K562 (cell line): ENCODE data around the gene CACNA1A. TPM values are rescaled to one million over a fixed set of nuclear protein-coding genes. Genes with fewer than 3 reads are reported as not detected.
A peak's percentile ranks its signal among the peaks of the same experiment; 100 is the strongest.

ENCODE experiments used
- ATAC-seq: fragments of 200-7000 bp; cut with Tn5 transposase; 3 replicates; pipeline ENCODE4 v1.9.1; 2020; ENCODE audit warnings: moderate library complexity
- BruUV-seq: library from RNA; stranded (reverse); fragments of 400-500 nt; replicated peaks from 2 replicates; lab custom pipeline; 2021; lab: Mats Ljungman, UMichigan
- CTCF ChIA-PET: fragments of 300-600 bp; formaldehyde crosslinking; extraction: SDS; loops from one replicate; lab custom pipeline; 2021; ENCODE audit warnings: low intra/inter-chr PET ratio; lab: Yijun Ruan, JAX
- POLR2A ChIA-PET: fragments of 300-600, 350-650 bp; sonication (Branson Sonifier 250); formaldehyde crosslinking; extraction: SDS; loops from one replicate; lab custom pipeline; 2021; ENCODE audit warnings: antibody characterized with exemption, inconsistent platforms; lab: Yijun Ruan, JAX
- DNase-seq, 4 experiments: peaks; one replicate each; pipeline versions ENCODE4 v3.0.0 to v3.0.0-alpha.2; 2011 to 2018; ENCODE audit warnings: low spot score in 3 of 4, mixed read lengths in 3 of 4; ENCODE audit errors: extremely low read depth in 1 of 4
- FAIRE-seq: peaks from 2 replicates; lab custom pipeline; 2011; peaks lifted over from hg19 to GRCh38; lab: Jason Lieb, UNC
- H2AFZ ChIP-seq: 2 replicates; pipeline ENCODE4 v1.6.0; 2011; ENCODE audit warnings: low read depth, low read length, control low read depth, inconsistent platforms
- H3K27ac ChIP-seq: fragments of 200-600 bp; 3 replicates; pipeline ENCODE4 v1.8.0; 2011; ENCODE audit warnings: low read depth, mild to moderate bottlenecking, control low read depth, inconsistent platforms, low read length, moderate library complexity, mixed read lengths; ENCODE audit errors: extremely low read depth
- H3K27me3 ChIP-seq, 2 experiments: fragments of 300-600 bp in 1 of 2; 2 replicates in 1 of 2; 3 replicates in 1 of 2; pipeline versions ENCODE4 v1.6.0 to v1.8.0; 2011; ENCODE audit warnings: inconsistent platforms in 2 of 2, low read length in 2 of 2, mild to moderate bottlenecking in 1 of 2, mixed read lengths in 1 of 2, moderate library complexity in 1 of 2; ENCODE audit not compliant: control insufficient read depth in 2 of 2, insufficient read depth in 2 of 2
- H3K36me3 ChIP-seq: fragments of 300-600 bp; 3 replicates; pipeline ENCODE4 v1.8.0; 2011; ENCODE audit warnings: mild to moderate bottlenecking, low read length, inconsistent platforms; ENCODE audit not compliant: control insufficient read depth, insufficient read depth
- H3K4me1 ChIP-seq, 2 experiments: fragments of 200-600 bp in 1 of 2; replicated peaks in 1 of 2; 2 replicates in 1 of 2; 3 replicates in 1 of 2; pipeline versions ENCODE4 v1.5.1 to v1.8.0; 2011; ENCODE audit warnings: inconsistent platforms in 2 of 2, low read length in 2 of 2, mild to moderate bottlenecking in 1 of 2, mixed read lengths in 1 of 2, moderate library complexity in 1 of 2; ENCODE audit not compliant: control insufficient read depth in 2 of 2, insufficient read depth in 2 of 2
- H3K4me2 ChIP-seq: 2 replicates; pipeline ENCODE4 v1.6.1; 2011; ENCODE audit warnings: low read length, control low read depth, inconsistent platforms, mixed read lengths; ENCODE audit not compliant: insufficient read depth
- H3K4me3 ChIP-seq: fragments of 200-600 bp; sonication (generic), shearing (Covaris generic); 2 replicates; pipeline ENCODE4 v1.5.1; 2016; ENCODE audit warnings: control low read depth, inconsistent platforms
- H3K79me2 ChIP-seq: fragments of 200-600 bp; 3 replicates; pipeline ENCODE4 v1.8.0; 2011; ENCODE audit warnings: low read length, inconsistent platforms; ENCODE audit not compliant: control insufficient read depth, insufficient read depth
- H3K9ac ChIP-seq, 2 experiments: 2 replicates each; pipeline versions ENCODE4 v1.6.0 to v1.6.1; 2011; ENCODE audit warnings: low read depth in 2 of 2, low read length in 2 of 2, control low read depth in 1 of 2, inconsistent platforms in 1 of 2, mild to moderate bottlenecking in 1 of 2, mixed read lengths in 1 of 2; ENCODE audit not compliant: insufficient read depth in 1 of 2
- H3K9me1 ChIP-seq: one replicate; pipeline ENCODE4 v1.6.0; 2011; ENCODE audit warnings: inconsistent platforms, mild to moderate bottlenecking, low read length, moderate library complexity; ENCODE audit not compliant: control insufficient read depth, insufficient read depth
- H3K9me3 ChIP-seq: replicated peaks from 2 replicates; pipeline ENCODE4 v1.5.1; 2011; ENCODE audit warnings: low read depth, low read length, inconsistent platforms; ENCODE audit not compliant: control insufficient read depth, insufficient read depth
- H4K20me1 ChIP-seq: replicated peaks from 2 replicates; pipeline ENCODE4 v1.6.1; 2011; ENCODE audit warnings: low read length, inconsistent platforms, mixed read lengths; ENCODE audit not compliant: control insufficient read depth, insufficient read depth
- NCOR1 ChIP-seq: fragments of 450-650 bp; IDR thresholded peaks from 2 replicates; pipeline ENCODE4 v1.6.1; 2016; ENCODE audit warnings: mild to moderate bottlenecking, moderate library complexity
- RFX1 ChIP-seq: fragments of 450-650 bp; IDR thresholded peaks from 2 replicates; pipeline ENCODE4 v1.6.1; 2016; ENCODE audit warnings: mild to moderate bottlenecking, moderate library complexity
- STAT5B ChIP-seq: fragments of 250-450 bp; sonication (Bioruptor Pico); IDR thresholded peaks from 2 replicates; pipeline ENCODE4 v1.8.0; 2021; ENCODE audit warnings: mild to moderate bottlenecking, inconsistent platforms
- TRIM25 ChIP-seq: fragments of 450-650 bp; IDR thresholded peaks from 2 replicates; pipeline ENCODE4 v1.7.0; 2016; ENCODE audit warnings: borderline replicate concordance
- WGBS: fragments of 100-300 bp; shearing (Covaris generic); methylation state at CpG from one replicate; pipeline ENCODE4 v1.1.6; 2016; ENCODE audit warnings: low coverage, mixed read lengths; ENCODE audit not compliant: insufficient coverage; ENCODE audit errors: missing lambda C conversion rate; 5-methylcytosine and 5-hydroxymethylcytosine counted together
- in situ Hi-C: fragments of 300-500 bp; cut with MboI; formaldehyde crosslinking; loops from 4 replicates; pipeline ENCODE4 v1.15.0; 2018; ENCODE audit warnings: inconsistent platforms, mixed read lengths
- intact Hi-C: fragments of 100-400 bp; cut with micrococcal nuclease; formaldehyde crosslinking; loops from 2 replicates; pipeline ENCODE4 v1.14.2; 2022
- polyA plus RNA-seq, 8 experiments: library from polyadenylated mRNA; depleted of rRNA in 4 of 8; stranded (reverse) in 5 of 8; unstranded in 3 of 8; fragments of >200 nt; fragmentation: Nextera tagmentation in 2 of 8; fragmentation: Illumina TruSeq in 1 of 8; extraction: Ambion mirVana in 2 of 8; extraction: Trizol in 1 of 8; gene quantifications; 2 replicates each; pipeline versions ENCODE4 v1.2.1 to v1.2.3, GENCODE V29; 2011 to 2014; ENCODE audit warnings: inconsistent platforms in 1 of 8, missing spikeins in 1 of 8
- total RNA-seq, 7 experiments: library from RNA; depleted of rRNA in 6 of 7; stranded (reverse); fragments of >200 nt in 6 of 7; fragmentation: Illumina TruSeq in 2 of 7; extraction: Trizol in 2 of 7; gene quantifications; 2 replicates each; pipeline versions ENCODE4 v1.2.1 to v1.2.3, GENCODE V29; 2011 to 2021; ENCODE audit warnings: low replicate concordance in 1 of 7

The CACNA1A gene
- total and polyA plus RNA-seq, 9 of the 15 experiments (the other 6 are each of a cell fraction or from before 2014, with no cell fraction given): 0.03 to 0.20 (median 0.09) TPM; not detected in 1

- ATAC-seq: no peak
- Histone ChIP-seq H3K4me2 (no peak overlapping the region), H4K20me1 (no peaks in the 10 kb centered on the region), H3K9me1 (no peaks in the 10 kb centered on the region), H3K9me3 (no peaks in the 10 kb centered on the region), H3K36me3 (no peaks in the 10 kb centered on the region), H3K79me2 (no peaks in the 10 kb centered on the region), H3K27ac (no peak overlapping the region), H3K4me3 (no peak overlapping the region), H3K9ac (no peak overlapping the region), H3K4me1 (no peaks in the 10 kb centered on the region), H2AFZ (no peak overlapping the region), H3K27me3 (peaks cover 0 to 6% of the 10 kb centered on the region in 2 experiments; a peak in 2 of 5 replicates)
- in situ Hi-C loops: no loop called here
- no peak for DNase-seq
- intact Hi-C loops: no loop called here
- BruUV-seq: no TSS peak
- CTCF ChIA-PET: no interaction called here
- no peak for TF ChIP-seq NCOR1
- TF ChIP-seq TRIM25: no peak
- TF ChIP-seq STAT5B (CRISPR knock-in tag): no peak
- peak; percentile 74 for TF ChIP-seq RFX1
- POLR2A ChIA-PET: interaction anchor here (1.0 kb wide), 1 partner anchor 26 kb away, joined by 4 read pairs; no protein-coding TSS in a partner anchor
- FAIRE-seq: no peak
- 9% methylated on average over 16 of the region's 16 CpGs for WGBS
Observed at GRCh38 chr19:13408889-13409518, 97.3 kb downstream of the CACNA1A start.
